Measurements from ENCODE around the gene PCNX1. TPM values are rescaled to one million over a fixed set of nuclear protein-coding genes. Genes with fewer than 3 reads are reported as not detected.
"Not testable (repeated sequence)": the region's sequence is repeated elsewhere in the genome, so short reads cannot be mapped to it uniquely, and the experiment has no call there.

PCNX1 gene
- total and polyA plus RNA-seq, 2 donors: 16.0 to 127 TPM

GRCh38 chr14:71054706-71055105 is 147.4 kb downstream of the PCNX1 start:
- DNase-seq (ENCODE audit: extremely low spot score): no peak
- H3K27ac ChIP-seq (ENCODE audit: low read depth): no peak overlapping the region
- WGBS: 98% methylated on average over 3 of the region's 3 CpGs
- H3K4me1 ChIP-seq (ENCODE audit: insufficient read depth): no peaks in the 10 kb centered on the region
- peaks cover 3% of the 10 kb centered on the region for H3K36me3 ChIP-seq (ENCODE audit: insufficient read depth)
- no peak overlapping the region for H3K4me3 ChIP-seq (ENCODE audit: low read depth, low read length)

- H3K4me1 ChIP-seq (ENCODE audit: insufficient read depth): no peaks in the 10 kb centered on the region
- no peak overlapping the region for H3K27ac ChIP-seq (ENCODE audit: low read depth)
- H3K4me3 ChIP-seq (ENCODE audit: low read depth, low read length): no peak overlapping the region
- 93% methylated on average over 1 of the region's 1 CpG for WGBS
- H3K36me3 ChIP-seq (ENCODE audit: insufficient read depth): peaks cover 4% of the 10 kb centered on the region
- DNase-seq (ENCODE audit: extremely low spot score): no peak
These were observed 148.9 kb downstream of the PCNX1 start for GRCh38 chr14:71056168-71056567.

- H3K4me1 ChIP-seq (ENCODE audit: insufficient read depth): no peaks in the 10 kb centered on the region
- no peak overlapping the region for H3K27ac ChIP-seq (ENCODE audit: low read depth)
- H3K36me3 ChIP-seq (ENCODE audit: insufficient read depth): peaks cover 4% of the 10 kb centered on the region
- no peak overlapping the region for H3K4me3 ChIP-seq (ENCODE audit: low read depth, low read length)
- DNase-seq (ENCODE audit: extremely low spot score): no peak
- WGBS: 76% methylated on average over 2 of the region's 2 CpGs
These were observed 153.0 kb downstream of the PCNX1 start for GRCh38 chr14:71060274-71060673.

- no peak overlapping the region for H3K27ac ChIP-seq (ENCODE audit: low read depth)
- no peak for DNase-seq (ENCODE audit: extremely low spot score)
- 89% methylated on average over 2 of the region's 2 CpGs for WGBS
- H3K4me1 ChIP-seq (ENCODE audit: insufficient read depth): no peaks in the 10 kb centered on the region
- peaks cover 4% of the 10 kb centered on the region for H3K36me3 ChIP-seq (ENCODE audit: insufficient read depth)
- H3K4me3 ChIP-seq (ENCODE audit: low read depth, low read length): no peak overlapping the region
These were observed 153.7 kb downstream of the PCNX1 start for GRCh38 chr14:71060825-71061455.

- H3K4me3 ChIP-seq (ENCODE audit: low read depth, low read length): no peak overlapping the region
- DNase-seq (ENCODE audit: extremely low spot score): no peak
- H3K36me3 ChIP-seq (ENCODE audit: insufficient read depth): peaks cover 4% of the 10 kb centered on the region
- 97% methylated on average over 1 of the region's 1 CpG for WGBS
- H3K27ac ChIP-seq (ENCODE audit: low read depth): no peak overlapping the region
- no peaks in the 10 kb centered on the region for H3K4me1 ChIP-seq (ENCODE audit: insufficient read depth)
These were observed 154.2 kb downstream of the PCNX1 start for GRCh38 chr14:71061458-71061857.

GRCh38 chr14:71062581-71063303 is 155.5 kb downstream of the PCNX1 start:
- DNase-seq (ENCODE audit: extremely low spot score): no peak
- Histone ChIP-seq H3K4me1 (ENCODE audit: insufficient read depth) (no peaks in the 10 kb centered on the region), H3K36me3 (ENCODE audit: insufficient read depth) (peaks cover 3% of the 10 kb centered on the region), H3K4me3 (ENCODE audit: low read depth, low read length) (no peak overlapping the region), H3K27ac (ENCODE audit: low read depth) (no peak overlapping the region)
- WGBS: 90% methylated on average over 5 of the region's 5 CpGs

- no peak overlapping the region for H3K4me3 ChIP-seq (ENCODE audit: low read depth, low read length)
- H3K27ac ChIP-seq (ENCODE audit: low read depth): no peak overlapping the region
- H3K4me1 ChIP-seq (ENCODE audit: insufficient read depth): no peaks in the 10 kb centered on the region
- peaks cover 3% of the 10 kb centered on the region for H3K36me3 ChIP-seq (ENCODE audit: insufficient read depth)
- no peak for DNase-seq (ENCODE audit: extremely low spot score)
- WGBS: 85% methylated on average over 2 of the region's 2 CpGs
These were observed 156.1 kb downstream of the PCNX1 start for GRCh38 chr14:71063351-71063750.

GRCh38 chr14:71064747-71065146 is 157.5 kb downstream of the PCNX1 start:
- not testable (repeated sequence) for H3K36me3 ChIP-seq (ENCODE audit: insufficient read depth)

GRCh38 chr14:71070169-71070568 is 162.9 kb downstream of the PCNX1 start:
- Histone ChIP-seq H3K27ac (ENCODE audit: low read depth) (no peak overlapping the region), H3K4me3 (ENCODE audit: low read depth, low read length) (no peak overlapping the region), H3K36me3 (ENCODE audit: insufficient read depth) (peaks cover 7% of the 10 kb centered on the region), H3K4me1 (ENCODE audit: insufficient read depth) (no peaks in the 10 kb centered on the region)
- no peak for DNase-seq (ENCODE audit: extremely low spot score)
- WGBS: 90% methylated on average over 1 of the region's 1 CpG

More at GRCh38 chr14:71064747-71065146, 157.5 kb downstream of the PCNX1 start:
- H3K4me1 ChIP-seq (ENCODE audit: insufficient read depth); H3K27ac ChIP-seq (ENCODE audit: low read depth); H3K4me3 ChIP-seq (ENCODE audit: low read depth, low read length); DNase-seq (ENCODE audit: extremely low spot score): not testable (repeated sequence)
- 97% methylated on average over 3 of the region's 3 CpGs for WGBS

GRCh38 chr14:71071042-71071441 is 163.8 kb downstream of the PCNX1 start:
- no peak overlapping the region for H3K27ac ChIP-seq (ENCODE audit: low read depth)
- H3K4me1 ChIP-seq (ENCODE audit: insufficient read depth): no peaks in the 10 kb centered on the region
- no peak for DNase-seq (ENCODE audit: extremely low spot score)
- H3K36me3 ChIP-seq (ENCODE audit: insufficient read depth): peaks cover 7% of the 10 kb centered on the region
- no peak overlapping the region for H3K4me3 ChIP-seq (ENCODE audit: low read depth, low read length)
- 81% methylated on average over 1 of the region's 1 CpG for WGBS

GRCh38 chr14:71076462-71077092 is 169.3 kb downstream of the PCNX1 start:
- H3K4me3 ChIP-seq (ENCODE audit: low read depth, low read length): no peak overlapping the region
- no peaks in the 10 kb centered on the region for H3K4me1 ChIP-seq (ENCODE audit: insufficient read depth)
- WGBS: 97% methylated on average over 1 of the region's 1 CpG
- H3K36me3 ChIP-seq (ENCODE audit: insufficient read depth): peaks cover 18% of the 10 kb centered on the region
- no peak overlapping the region for H3K27ac ChIP-seq (ENCODE audit: low read depth)
- no peak for DNase-seq (ENCODE audit: extremely low spot score)

- no peak for DNase-seq (ENCODE audit: extremely low spot score)
- 98% methylated on average over 2 of the region's 2 CpGs for WGBS
- peaks cover 12% of the 10 kb centered on the region for H3K36me3 ChIP-seq (ENCODE audit: insufficient read depth)
- H3K4me3 ChIP-seq (ENCODE audit: low read depth, low read length): no peak overlapping the region
- no peak overlapping the region for H3K27ac ChIP-seq (ENCODE audit: low read depth)
- H3K4me1 ChIP-seq (ENCODE audit: insufficient read depth): no peaks in the 10 kb centered on the region
These were observed 171.2 kb downstream of the PCNX1 start for GRCh38 chr14:71078500-71078899.

- peaks cover 8% of the 10 kb centered on the region for H3K36me3 ChIP-seq (ENCODE audit: insufficient read depth)
- H3K4me3 ChIP-seq (ENCODE audit: low read depth, low read length): no peak overlapping the region
- 92% methylated on average over 7 of the region's 7 CpGs for WGBS
- no peak overlapping the region for H3K27ac ChIP-seq (ENCODE audit: low read depth)
- no peaks in the 10 kb centered on the region for H3K4me1 ChIP-seq (ENCODE audit: insufficient read depth)
- no peak for DNase-seq (ENCODE audit: extremely low spot score)
These were observed 179.3 kb downstream of the PCNX1 start for GRCh38 chr14:71086567-71086966.

- Histone ChIP-seq H3K36me3 (ENCODE audit: insufficient read depth) (peaks cover 9% of the 10 kb centered on the region), H3K4me3 (ENCODE audit: low read depth, low read length) (no peak overlapping the region), H3K27ac (ENCODE audit: low read depth) (no peak overlapping the region), H3K4me1 (ENCODE audit: insufficient read depth) (no peaks in the 10 kb centered on the region)
- DNase-seq (ENCODE audit: extremely low spot score): no peak
These were observed 182.7 kb downstream of the PCNX1 start for GRCh38 chr14:71089971-71090370.

Data from urinary bladder (tissue), 4 donors.